Pancreas (tissue), 10 donors: ENCODE data around the gene C2CD5. TPM values are rescaled to one million over a fixed set of nuclear protein-coding genes. Genes with fewer than 3 reads are reported as not detected.
A peak's percentile ranks its signal among the peaks of the same experiment; 100 is the strongest.

Source experiments
- ATAC-seq, 4 donors: fragments of 200-7000 bp; cut with Tn5 transposase; one replicate each; pipeline versions ENCODE4 v1.8.0 to v1.9.1; 2020; ENCODE audit warnings: mild to moderate bottlenecking in 4 of 4, moderate library complexity in 4 of 4
- DNase-seq, 6 donors: peaks; one replicate each; pipeline ENCODE4 v3.0.0-alpha.2; 2020
- FAIRE-seq: peaks from 2 replicates; lab custom pipeline; 2012; peaks lifted over from hg19 to GRCh38; lab: Jason Lieb, UNC
- H3K27ac ChIP-seq, 4 donors: fragments of 200-600 bp; sonication (generic); 1 replicate in 3 of 4; 2 replicates in 1 of 4; pipeline versions ENCODE4 v1.5.0 to v1.8.0; 2020
- H3K27me3 ChIP-seq, 4 donors: fragments of 200-600 bp; one replicate each; pipeline ENCODE4 v1.8.0; 2021
- H3K36me3 ChIP-seq, 3 donors: fragments of 200-600 bp; sonication (generic) in 1 of 3; one replicate each; pipeline versions ENCODE4 v1.5.0 to v1.8.0; 2020 to 2021
- H3K4me1 ChIP-seq, 3 donors: fragments of 200-600 bp; one replicate each; pipeline ENCODE4 v1.8.0; 2021
- H3K4me3 ChIP-seq, 4 donors: fragments of 200-600 bp; sonication (generic) in 2 of 4; one replicate each; pipeline versions ENCODE4 v1.5.0 to v1.8.0; 2020 to 2021
- H3K9me3 ChIP-seq, 4 donors: fragments of 200-600 bp; one replicate each; pipeline ENCODE4 v1.8.0; 2021
- WGBS, 2 donors: extraction: QIAGEN DNeasy Blood & Tissue Kit; methylation state at CpG; one replicate each; pipeline ENCODE4 v1.1.7; 2013; 5-methylcytosine and 5-hydroxymethylcytosine counted together
- intact Hi-C, 3 donors: fragments of 100-400 bp; cut with DNase I; formaldehyde crosslinking; loops; one replicate each; pipeline versions ENCODE4 v1.11.1 to v1.14.2; 2022
- polyA plus RNA-seq, 2 donors: library from polyadenylated mRNA; stranded (reverse); fragments of 200-250 nt; gene quantifications; one replicate each; pipeline ENCODE4 v1.2.3, GENCODE V29; 2013
- total RNA-seq, 6 donors: library from RNA; stranded (reverse); fragmentation: NEBNext Ultra II Directional in 4 of 6; extraction: Animal tissue kit (Norgen Biotek cat#: 25700) in 4 of 6; gene quantifications; one replicate each; pipeline versions ENCODE4 v1.2.1 to v1.2.4, GENCODE V29; 2021 to 2023
- TF ChIP-seq, protein P1 (sequence below), 4 donors: fragments of 200-600 bp; sonication (generic) in 3 of 4; IDR thresholded peaks; one replicate each; pipeline versions ENCODE4 v1.5.0 to v1.8.0; 2021; ENCODE audit warnings: antibody characterized with exemption in 4 of 4
- donor health status: healthy with polysubstance abuse.
- donor health status: DM: no; HTN: no; CAD: no; lungs with moderate emphysema.
- donor health status: DM: no; HTN: no; CAD: no.
- donor health status: control.
- donor health status: control.
- donor health status: Bipolar disorder and iron deficiency.
- donor health status: DM: yes; HTN: yes; CAD: no.
- donor health status: DM: no; HTN: no; CAD: no.
- donor health status: DM: no; HTN: no; CAD: no.
- donor health status: DM: yes; HTN: yes; CAD: no.

The C2CD5 gene
- total and polyA plus RNA-seq, 8 donors, result 9.6 to 26.3 (median 16.1) TPM

DNA sequence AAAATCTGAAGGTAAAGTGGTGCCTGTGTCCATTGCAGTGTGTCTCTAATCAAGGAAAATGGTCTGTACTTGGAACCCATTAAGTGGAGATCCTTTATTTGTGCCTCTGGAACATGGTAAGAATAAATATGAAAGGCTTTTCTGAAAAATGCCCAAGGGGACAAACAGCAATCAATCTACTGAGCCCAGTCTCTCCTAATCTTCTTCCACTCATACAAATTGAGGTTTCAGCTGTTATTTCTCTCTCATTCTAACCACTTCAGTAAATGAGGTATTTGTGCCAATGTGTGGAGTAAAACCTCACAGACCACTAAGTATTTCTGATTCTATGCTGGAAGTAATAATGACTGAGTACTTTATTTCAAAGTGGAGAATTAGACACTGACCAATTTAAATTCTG lies 127.5 kb downstream of the C2CD5 start:
- H3K27me3 ChIP-seq, result no peaks in the 10 kb centered on the region
- DNase-seq (no peak), ATAC-seq (no peak), FAIRE-seq (no peak)
- H3K4me1 ChIP-seq, result peaks cover 9 to 12% (median 11%) of the 10 kb centered on the region in 3 donors
- no peaks in the 10 kb centered on the region for H3K9me3 ChIP-seq
- H3K4me3 ChIP-seq, result no peak overlapping the region
- H3K27ac ChIP-seq, result no peak overlapping the region
- no peaks in the 10 kb centered on the region for H3K36me3 ChIP-seq
- TF ChIP-seq, protein P1, sequence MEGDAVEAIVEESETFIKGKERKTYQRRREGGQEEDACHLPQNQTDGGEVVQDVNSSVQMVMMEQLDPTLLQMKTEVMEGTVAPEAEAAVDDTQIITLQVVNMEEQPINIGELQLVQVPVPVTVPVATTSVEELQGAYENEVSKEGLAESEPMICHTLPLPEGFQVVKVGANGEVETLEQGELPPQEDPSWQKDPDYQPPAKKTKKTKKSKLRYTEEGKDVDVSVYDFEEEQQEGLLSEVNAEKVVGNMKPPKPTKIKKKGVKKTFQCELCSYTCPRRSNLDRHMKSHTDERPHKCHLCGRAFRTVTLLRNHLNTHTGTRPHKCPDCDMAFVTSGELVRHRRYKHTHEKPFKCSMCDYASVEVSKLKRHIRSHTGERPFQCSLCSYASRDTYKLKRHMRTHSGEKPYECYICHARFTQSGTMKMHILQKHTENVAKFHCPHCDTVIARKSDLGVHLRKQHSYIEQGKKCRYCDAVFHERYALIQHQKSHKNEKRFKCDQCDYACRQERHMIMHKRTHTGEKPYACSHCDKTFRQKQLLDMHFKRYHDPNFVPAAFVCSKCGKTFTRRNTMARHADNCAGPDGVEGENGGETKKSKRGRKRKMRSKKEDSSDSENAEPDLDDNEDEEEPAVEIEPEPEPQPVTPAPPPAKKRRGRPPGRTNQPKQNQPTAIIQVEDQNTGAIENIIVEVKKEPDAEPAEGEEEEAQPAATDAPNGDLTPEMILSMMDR (IDR thresholded peaks at IDR 0.05), result no peak
- intact Hi-C loops, result no loop called here

DNA sequence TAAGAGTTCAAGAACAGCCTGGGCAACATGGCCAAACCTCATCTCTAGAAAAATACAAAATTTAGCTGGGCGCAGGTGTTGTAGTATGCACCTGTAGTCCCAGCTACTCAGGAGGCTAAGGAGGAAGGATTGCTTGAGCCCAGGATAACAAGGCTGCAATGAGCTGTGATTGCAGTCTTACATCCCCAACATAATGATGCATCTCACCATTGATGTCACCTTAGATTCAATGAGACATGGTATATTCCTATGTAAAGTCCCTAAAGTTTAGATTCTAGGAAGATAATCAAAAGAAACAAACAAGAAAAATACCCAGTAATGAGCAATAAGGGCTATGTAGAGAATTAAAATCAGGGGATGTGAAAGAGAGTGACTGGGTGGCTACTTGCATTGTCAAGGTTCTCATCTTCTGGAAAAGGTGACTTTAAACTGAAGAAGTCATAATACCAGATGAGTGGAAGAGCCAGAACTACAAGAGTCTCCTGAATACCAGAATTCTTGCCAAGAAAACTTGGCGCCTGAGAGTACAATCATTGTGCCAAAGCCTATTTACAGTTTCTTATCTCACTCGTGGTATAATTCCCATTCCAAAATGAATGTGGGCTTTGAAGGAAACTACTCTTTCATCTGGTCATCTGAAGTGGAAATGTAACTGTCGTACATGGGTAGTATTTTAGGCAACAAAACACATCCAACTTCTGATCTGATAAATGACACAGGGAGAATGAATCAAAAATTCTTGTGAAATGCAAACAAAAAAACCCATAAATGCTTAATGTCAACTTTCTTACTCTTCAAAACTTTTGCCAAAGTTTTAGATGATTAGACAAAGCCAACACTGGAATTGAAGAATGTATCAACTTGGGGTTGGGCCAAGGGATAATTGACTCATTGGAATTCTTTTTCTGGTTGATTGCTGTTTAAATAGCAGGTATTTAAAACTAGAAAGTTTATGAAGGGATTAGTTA lies 128.7 kb downstream of the C2CD5 start:
- peak; percentile 76 for FAIRE-seq

GRCh38 chr12:22414742-22415141 lies 129.6 kb downstream of the C2CD5 start:
- no peak for DNase-seq
- FAIRE-seq, result no peak
- Histone ChIP-seq H3K9me3 (no peaks in the 10 kb centered on the region), H3K27ac (no peak overlapping the region), H3K4me1 (peaks cover 9 to 12% (median 11%) of the 10 kb centered on the region in 3 donors), H3K27me3 (no peaks in the 10 kb centered on the region), H3K36me3 (no peaks in the 10 kb centered on the region), H3K4me3 (no peak overlapping the region)
- TF ChIP-seq, protein P1 (IDR thresholded peaks at IDR 0.05), result no peak
- intact Hi-C loops, result no loop called here
- WGBS, 2 donors, result 97 to 98% methylated on average over 2 of the region's 2 CpGs
- no peak for ATAC-seq

More for the DNA sequence above, 128.7 kb downstream of the C2CD5 start:
- peak; percentile 91 to 97 (median 96) for ATAC-seq
- TF ChIP-seq, protein P1 (IDR thresholded peaks at IDR 0.05), result no peak
- no peak overlapping the region for H3K4me3 ChIP-seq
- intact Hi-C loops, result no loop called here
- H3K9me3 ChIP-seq, result no peaks in the 10 kb centered on the region
- no peak overlapping the region for H3K27ac ChIP-seq
- no peaks in the 10 kb centered on the region for H3K27me3 ChIP-seq
- DNase-seq, result peak in 3 of 6 donors; percentile 39 to 47 (median 40)
- 28 to 29% methylated on average over 4 of the region's 4 CpGs for WGBS, 2 donors
- no peaks in the 10 kb centered on the region for H3K36me3 ChIP-seq
- H3K4me1 ChIP-seq, result peaks cover 9 to 12% (median 11%) of the 10 kb centered on the region in 3 donors

- H3K4me3 ChIP-seq, result no peak overlapping the region
- no peaks in the 10 kb centered on the region for H3K27me3 ChIP-seq
- intact Hi-C loops, result no loop called here
- H3K4me1 ChIP-seq, result peaks cover 9 to 19% (median 11%) of the 10 kb centered on the region in 3 donors
- ATAC-seq (no peak), FAIRE-seq (no peak), DNase-seq (no peak)
- no peaks in the 10 kb centered on the region for H3K9me3 ChIP-seq
- H3K27ac ChIP-seq, result no peak overlapping the region
- WGBS, 2 donors, result 89 to 92% methylated on average over 3 of the region's 3 CpGs
- TF ChIP-seq, protein P1 (IDR thresholded peaks at IDR 0.05), result no peak
- no peaks in the 10 kb centered on the region for H3K36me3 ChIP-seq
These were observed 130.8 kb downstream of the C2CD5 start for GRCh38 chr12:22413592-22413991.

GRCh38 chr12:22412581-22412980 lies 131.8 kb downstream of the C2CD5 start:
- Histone ChIP-seq H3K36me3 (no peaks in the 10 kb centered on the region), H3K27me3 (no peaks in the 10 kb centered on the region), H3K27ac (no peak overlapping the region), H3K9me3 (no peaks in the 10 kb centered on the region), H3K4me1 (peaks cover 9 to 21% (median 11%) of the 10 kb centered on the region in 3 donors), H3K4me3 (no peak overlapping the region)
- intact Hi-C loops, result no loop called here
- ATAC-seq (no peak), DNase-seq (no peak), FAIRE-seq (no peak)
- TF ChIP-seq, protein P1 (IDR thresholded peaks at IDR 0.05), result no peak
- WGBS, 2 donors, result 82% methylated on average over 3 of the region's 3 CpGs
